Activated CD4-positive, alpha-beta T cell treated with anti-CD3 and anti-CD28 coated beads, Interleukin-10, Interleukin-2, amounts not matched to agents 100 ng/mL and 50 ng/mL, durations not matched to agents 16 hours and 8 hours (primary cell): Measurements from ENCODE around the gene ZNF284.

Experiments
- DNase-seq: peaks from one replicate; pipeline ENCODE4 v3.0.0-alpha.2; 2020

Gene ZNF284

GRCh38 chr19:44071824-44072542, at the start of gene ZNF284:
ZNF284 (plus strand) TSS chr19:44072159; CDS start chr19:44076390, 4,231 bp downstream.
- peak; percentile 83 for DNase-seq

GRCh38 chr19:44024900-44025216, 47.1 kb upstream of the ZNF284 start:
- no peak for DNase-seq

GRCh38 chr19:44025217-44025936, 46.6 kb upstream of the ZNF284 start, which contains the start of gene ZNF222:
ZNF222 (plus strand) TSS chr19:44025379; CDS start chr19:44025437, 58 bp downstream.
- DNase-seq = peak; percentile 86

GRCh38 chr19:44026622-44027021, 45.3 kb upstream of the ZNF284 start:
- no peak for DNase-seq

GRCh38 chr19:44032001-44032610, 39.9 kb upstream of the ZNF284 start:
- DNase-seq = no peak

- DNase-seq = no peak
Observed at GRCh38 chr19:44042147-44042546, 29.8 kb upstream of the ZNF284 start.

- DNase-seq = no peak
Observed at GRCh38 chr19:44050740-44051649, 21.0 kb upstream of the ZNF284 start.

- DNase-seq = peak; percentile 18
Observed at GRCh38 chr19:44051650-44052402, 20.1 kb upstream of the ZNF284 start, which contains the start of gene ZNF223. ZNF223 (plus strand) TSS chr19:44052036; CDS start chr19:44055177, 3,141 bp downstream.

- DNase-seq = no peak
Observed at GRCh38 chr19:44055870-44056269, 16.1 kb upstream of the ZNF284 start.

GRCh38 chr19:44059229-44059628, 12.7 kb upstream of the ZNF284 start:
- no peak for DNase-seq

GRCh38 chr19:44061038-44061437, 10.9 kb upstream of the ZNF284 start:
- DNase-seq = no peak

GRCh38 chr19:44066305-44066704, 5.7 kb upstream of the ZNF284 start:
- DNase-seq = no peak

GRCh38 chr19:44069415-44069814, 2.5 kb upstream of the ZNF284 start:
- no peak for DNase-seq

GRCh38 chr19:44072543-44073401, 813 bp downstream of the ZNF284 start:
- DNase-seq = no peak

GRCh38 chr19:44076325-44076724, 4.4 kb downstream of the ZNF284 start:
- no peak for DNase-seq

GRCh38 chr19:44092108-44092507, 20.1 kb downstream of the ZNF284 start:
- no peak for DNase-seq

GRCh38 chr19:44093931-44094765, 22.2 kb downstream of the ZNF284 start, which contains the start of gene ZNF224:
ZNF224 (plus strand) TSS chr19:44094361; CDS start chr19:44097874, 3,513 bp downstream.
- peak; percentile 91 for DNase-seq

GRCh38 chr19:44107751-44108150, 35.8 kb downstream of the ZNF284 start:
- DNase-seq = no peak

GRCh38 chr19:44109458-44109857, 37.5 kb downstream of the ZNF284 start:
- no peak for DNase-seq
